NT2/D1 (cell line): ENCODE measurements around the gene NTNG1.

ENCODE experiments used
- SUZ12 ChIP-seq: IDR thresholded peaks from 2 replicates; pipeline ENCODE4 v1.6.1; 2011; ENCODE audit not compliant: insufficient read length, insufficient read depth; ENCODE audit errors: extremely low read depth
- YY1 ChIP-seq: IDR thresholded peaks from 2 replicates; pipeline ENCODE4 v1.6.1; 2011; ENCODE audit not compliant: insufficient read length, insufficient read depth
- ZNF274 ChIP-seq: IDR thresholded peaks from 2 replicates; pipeline ENCODE4 v1.6.1; 2011; ENCODE audit warnings: mild to moderate bottlenecking, low read depth, low read length

- TF ChIP-seq ZNF274 (no peak), SUZ12 (no peak), YY1 (no peak)
These were observed 248.9 kb downstream of the NTNG1 start for GRCh38 chr1:107389410-107390396.
